SK-N-SH treated with all-trans-retinoic acid at 6 μM for 48 hours (cell line): ENCODE measurements around the gene DDIT3.

ENCODE experiments used
- PPARA ChIP-seq: fragments of 250-450 bp; sonication (Bioruptor Pico); IDR thresholded peaks from 2 replicates; pipeline ENCODE4 v1.5.0; 2020; ENCODE audit warnings: mild to moderate bottlenecking, borderline replicate concordance
- SNAI2 ChIP-seq: fragments of 250-450 bp; sonication (Bioruptor Pico); IDR thresholded peaks from 2 replicates; pipeline ENCODE4 v1.5.0; 2020; ENCODE audit warnings: mild to moderate bottlenecking, moderate library complexity
- ZNF565 ChIP-seq: fragments of 450-650 bp; formaldehyde crosslinking; conservative IDR thresholded peaks from 2 replicates; pipeline ENCODE4 v1.5.0; 2020; ENCODE audit warnings: low read depth, mild to moderate bottlenecking, moderate library complexity
- TF ChIP-seq, protein P1 (sequence below): fragments of 250-450 bp; sonication (Bioruptor Pico); IDR thresholded peaks from 2 replicates; pipeline ENCODE4 v1.8.0; 2021; ENCODE audit warnings: low read depth, mild to moderate bottlenecking, moderate library complexity, borderline replicate concordance

GRCh38 chr12:57479376-57480115 lies 40.8 kb downstream of the DDIT3 start, which contains the start of gene ARHGAP9:
- TF ChIP-seq PPARA (no peak), ZNF565 (no peak), SNAI2 (no peak)
- TF ChIP-seq, protein P1, sequence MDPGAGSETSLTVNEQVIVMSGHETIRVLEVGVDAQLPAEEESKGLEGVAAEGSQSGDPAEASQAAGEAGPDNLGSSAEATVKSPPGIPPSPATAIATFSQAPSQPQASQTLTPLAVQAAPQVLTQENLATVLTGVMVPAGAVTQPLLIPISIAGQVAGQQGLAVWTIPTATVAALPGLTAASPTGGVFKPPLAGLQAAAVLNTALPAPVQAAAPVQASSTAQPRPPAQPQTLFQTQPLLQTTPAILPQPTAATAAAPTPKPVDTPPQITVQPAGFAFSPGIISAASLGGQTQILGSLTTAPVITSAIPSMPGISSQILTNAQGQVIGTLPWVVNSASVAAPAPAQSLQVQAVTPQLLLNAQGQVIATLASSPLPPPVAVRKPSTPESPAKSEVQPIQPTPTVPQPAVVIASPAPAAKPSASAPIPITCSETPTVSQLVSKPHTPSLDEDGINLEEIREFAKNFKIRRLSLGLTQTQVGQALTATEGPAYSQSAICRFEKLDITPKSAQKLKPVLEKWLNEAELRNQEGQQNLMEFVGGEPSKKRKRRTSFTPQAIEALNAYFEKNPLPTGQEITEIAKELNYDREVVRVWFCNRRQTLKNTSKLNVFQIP (CRISPR knock-in tag): no peak
